DMS153 (cell line): ENCODE measurements around the gene ANXA2.

Experiments used
- DNase-seq: peaks from one replicate; lab custom pipeline; 2025; lab: John Stamatoyannopoulos, UW

The ANXA2 gene

DNA sequence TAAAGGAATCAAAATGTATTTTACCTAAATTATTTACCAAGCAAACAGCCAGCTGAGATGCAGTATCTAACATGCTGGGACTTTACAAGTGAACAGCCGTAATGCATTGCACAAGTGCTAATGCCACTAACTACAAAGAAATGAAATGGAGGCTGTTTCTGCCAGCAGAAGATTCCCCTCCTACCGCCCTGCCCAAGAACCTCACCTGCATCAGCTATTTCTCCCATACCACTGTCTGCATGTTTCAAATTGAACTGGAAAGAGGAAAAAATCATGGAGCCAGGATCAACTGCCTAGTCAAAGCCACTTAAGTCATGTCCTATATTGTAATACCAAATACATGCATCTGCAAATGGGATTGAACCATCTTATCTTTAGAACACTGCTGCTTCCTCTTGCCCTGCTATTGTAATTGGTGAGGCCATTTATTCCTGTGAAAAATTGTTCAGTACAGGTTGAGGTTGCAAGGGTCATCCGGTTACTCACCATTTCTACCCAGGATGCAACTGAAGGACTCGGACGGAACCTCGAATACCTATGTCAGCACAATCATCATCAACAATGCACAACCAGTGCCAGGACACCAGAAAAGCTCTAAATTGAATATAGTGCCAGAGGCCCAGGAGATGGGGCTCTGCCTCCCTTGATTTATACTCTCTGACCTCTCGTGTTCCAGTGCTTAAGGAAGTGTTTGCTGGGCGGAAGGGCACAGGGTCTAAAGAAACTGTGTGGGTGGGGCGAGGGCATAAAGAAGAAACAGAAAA, 27.5 kb downstream of the ANXA2 start:
- no peak for DNase-seq

DNA sequence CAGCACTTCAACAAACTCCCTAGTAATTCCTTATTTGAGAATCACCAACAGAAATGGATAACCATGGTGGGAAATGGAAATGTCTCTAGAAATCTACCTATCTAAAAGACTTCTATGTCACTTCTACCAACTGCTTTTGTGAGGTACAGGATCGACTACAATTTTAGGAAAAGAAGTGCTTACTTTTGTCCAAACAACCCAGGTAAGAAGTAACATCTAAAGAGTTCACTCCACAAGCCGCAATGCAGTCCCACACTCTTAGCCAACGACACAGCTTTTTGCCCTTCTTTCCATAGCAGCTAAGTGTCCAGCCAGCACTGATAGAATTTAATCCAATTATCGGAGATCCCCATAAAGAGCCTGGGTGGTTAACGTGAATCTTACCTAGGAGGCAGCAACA, 28.1 kb downstream of the ANXA2 start:
- no peak for DNase-seq

DNA sequence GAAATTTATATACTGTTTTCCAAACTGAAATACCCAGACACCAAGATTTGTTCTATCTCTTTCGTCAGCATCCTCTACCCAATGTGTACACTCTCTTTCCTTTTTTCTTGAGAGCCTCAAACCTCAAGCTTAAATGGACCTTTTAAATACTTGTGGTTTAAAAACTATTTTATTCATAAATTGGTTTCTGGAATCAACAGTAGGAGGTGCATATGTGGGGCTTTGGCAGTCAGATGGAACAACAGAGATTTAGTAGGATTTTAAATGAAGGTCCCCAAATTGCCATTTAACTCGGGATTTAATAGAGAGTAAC, 33.2 kb downstream of the ANXA2 start:
- DNase-seq = no peak

DNA sequence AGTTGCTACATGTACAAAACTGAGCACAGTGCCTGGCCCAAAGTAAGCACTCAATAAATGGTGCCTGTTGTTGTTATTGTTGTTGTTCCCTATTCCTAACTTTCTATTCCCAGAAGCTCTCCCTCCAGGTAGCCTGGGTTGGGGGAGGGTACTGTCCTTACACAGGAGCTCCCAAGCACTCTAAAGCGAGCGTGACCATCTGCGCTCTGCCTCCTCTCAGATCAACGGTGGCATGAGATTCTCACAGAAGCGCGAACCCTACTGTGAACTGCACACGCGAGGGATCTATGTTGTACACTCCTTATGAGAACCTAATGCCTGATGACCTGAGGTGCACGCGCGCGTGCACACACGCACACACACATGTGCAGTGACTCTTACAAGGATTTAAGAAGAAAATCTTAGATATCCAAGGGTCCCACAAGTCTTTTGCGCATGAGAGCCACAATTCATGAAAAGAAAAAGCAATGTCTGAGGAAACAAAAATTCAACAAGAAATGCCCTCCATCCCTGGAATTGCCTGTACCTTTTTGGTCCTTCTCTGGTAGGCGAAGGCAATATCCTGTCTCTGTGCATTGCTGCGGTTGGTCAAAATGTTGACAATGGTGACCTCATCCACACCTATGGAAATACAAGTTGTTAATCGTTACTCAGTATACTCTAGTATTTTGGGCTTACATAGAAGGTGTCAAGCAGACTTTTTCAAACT, 33.7 kb downstream of the ANXA2 start:
- DNase-seq = no peak

DNA sequence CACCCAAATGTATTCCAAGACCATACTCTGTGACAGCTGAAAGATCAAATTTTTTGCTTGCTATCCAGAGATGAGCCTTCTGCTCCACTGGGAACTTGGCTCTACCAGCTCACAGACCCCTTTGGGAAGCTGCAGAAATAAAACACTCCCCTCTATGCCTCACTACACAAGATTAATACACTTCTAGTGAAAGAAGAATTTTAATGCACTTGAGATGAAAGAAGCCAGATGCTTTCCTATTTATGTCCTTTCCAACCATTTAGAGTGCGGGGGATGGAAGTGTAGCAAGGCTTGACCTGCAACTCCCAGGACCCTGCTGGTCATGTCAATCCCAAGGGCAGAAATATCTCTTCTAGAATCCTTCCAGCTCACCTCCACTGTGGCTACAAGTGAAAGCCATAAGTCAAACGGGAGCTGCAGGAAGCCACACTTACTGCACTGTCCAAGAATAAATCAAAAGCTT, 34.7 kb downstream of the ANXA2 start:
- DNase-seq = no peak

DNA sequence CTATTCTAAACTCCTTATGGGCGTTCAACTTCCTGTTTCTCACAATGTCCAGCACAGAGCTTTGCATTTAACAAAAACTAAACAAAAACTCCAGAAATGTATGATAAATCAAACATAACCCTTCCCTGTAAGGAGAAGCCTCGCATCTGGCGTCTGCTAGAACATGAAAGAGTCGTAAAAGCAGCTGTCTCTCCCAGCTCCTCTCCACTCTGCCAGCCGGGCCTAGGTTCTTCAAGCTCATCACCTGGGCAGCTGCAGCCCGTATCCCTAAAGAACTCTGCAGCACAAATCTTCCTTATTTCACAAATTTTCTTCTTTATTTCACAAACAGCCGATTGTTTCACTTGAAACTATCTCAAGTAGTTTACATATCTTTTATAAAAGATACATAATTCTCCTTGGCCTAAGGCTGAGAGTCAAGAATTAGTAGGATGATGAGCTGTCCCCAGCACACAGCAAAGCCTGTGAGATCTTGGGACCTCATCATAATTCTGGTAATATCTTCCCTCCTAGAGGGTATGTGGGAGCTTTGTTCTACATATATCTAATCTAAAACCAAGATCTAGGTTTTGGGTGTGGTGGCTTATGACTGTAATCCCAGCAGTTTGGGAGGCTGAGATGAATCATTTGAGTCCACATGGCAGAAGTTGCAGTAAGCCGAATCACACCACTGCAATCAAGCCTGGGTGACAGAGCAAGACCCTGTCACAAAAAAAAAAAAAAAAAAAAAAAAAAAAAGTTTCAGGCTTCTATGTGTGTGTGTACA, 35.3 kb downstream of the ANXA2 start:
- DNase-seq = no peak

DNA sequence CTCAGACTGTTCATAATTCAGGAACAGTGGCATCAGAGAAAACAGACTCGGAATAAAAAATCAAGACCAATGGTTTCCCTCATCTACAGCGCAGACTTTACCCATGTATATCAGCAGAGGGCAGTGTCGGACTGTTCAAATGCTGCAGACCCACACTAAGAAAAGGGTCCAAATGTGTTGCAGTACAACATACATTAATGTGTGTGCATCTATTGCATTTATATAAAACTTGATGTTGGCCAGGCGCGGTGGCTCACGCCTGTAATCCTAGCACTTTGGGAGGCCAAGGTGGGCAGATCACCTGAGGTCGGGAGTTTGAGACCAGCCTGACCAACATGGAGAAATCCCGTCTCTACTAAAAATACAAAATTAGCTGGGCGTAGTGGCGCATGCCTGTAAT, 38.0 kb downstream of the ANXA2 start:
- DNase-seq = peak; percentile 45

DNA sequence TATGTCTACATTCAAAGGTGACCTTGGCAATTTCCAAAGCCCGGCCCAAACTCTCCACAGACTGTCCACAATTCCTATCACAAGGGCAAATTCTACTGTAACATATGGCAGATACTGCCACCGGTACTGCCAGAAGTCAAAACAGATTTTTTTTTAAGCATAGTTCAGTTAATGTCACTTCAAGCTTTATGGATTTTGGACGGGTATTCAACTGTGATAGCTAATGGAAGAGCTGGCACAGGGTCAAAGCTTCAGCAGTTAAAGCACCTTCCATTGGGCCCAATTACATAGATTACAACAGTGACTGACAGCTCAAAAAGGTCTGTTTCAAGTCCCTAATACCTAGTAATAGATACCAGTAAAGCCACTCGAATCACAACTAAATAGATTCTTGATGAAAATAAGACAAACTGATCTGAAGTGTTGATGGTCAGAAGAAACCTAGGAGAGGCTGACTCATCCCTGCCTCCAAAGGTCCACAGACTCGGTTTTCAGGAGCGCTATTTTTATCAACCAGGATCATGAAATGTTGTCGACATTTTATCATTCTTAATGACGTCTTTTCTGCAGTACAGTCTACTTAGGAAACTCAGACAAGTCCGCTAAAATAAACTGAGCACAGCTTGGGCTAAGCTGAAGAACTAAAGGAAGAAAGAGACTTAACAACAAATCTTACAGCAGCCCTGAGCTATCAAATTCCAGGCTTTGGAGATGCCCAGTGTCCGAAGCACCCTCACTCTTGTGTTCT, 38.7 kb downstream of the ANXA2 start:
- DNase-seq = peak; percentile 58

DNA sequence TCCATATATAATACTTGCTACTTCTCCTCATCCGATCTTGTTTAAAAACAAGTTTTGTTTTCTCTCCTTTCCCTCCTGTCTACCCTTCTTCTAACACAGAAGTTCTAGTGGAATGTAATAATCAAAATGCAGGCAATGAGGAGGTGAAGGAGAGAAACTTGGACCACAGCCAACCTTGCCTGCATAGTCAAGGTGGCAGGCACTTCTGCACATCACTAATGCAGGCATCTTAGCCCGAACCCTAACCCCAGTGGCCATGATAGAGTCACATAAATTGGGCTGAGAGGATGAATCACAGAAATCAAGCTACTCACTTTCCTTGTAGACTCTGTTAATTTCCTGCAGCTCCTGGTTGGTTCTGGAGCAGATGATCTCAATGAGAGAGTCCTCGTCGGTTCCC, 41.0 kb downstream of the ANXA2 start:
- DNase-seq = no peak

DNA sequence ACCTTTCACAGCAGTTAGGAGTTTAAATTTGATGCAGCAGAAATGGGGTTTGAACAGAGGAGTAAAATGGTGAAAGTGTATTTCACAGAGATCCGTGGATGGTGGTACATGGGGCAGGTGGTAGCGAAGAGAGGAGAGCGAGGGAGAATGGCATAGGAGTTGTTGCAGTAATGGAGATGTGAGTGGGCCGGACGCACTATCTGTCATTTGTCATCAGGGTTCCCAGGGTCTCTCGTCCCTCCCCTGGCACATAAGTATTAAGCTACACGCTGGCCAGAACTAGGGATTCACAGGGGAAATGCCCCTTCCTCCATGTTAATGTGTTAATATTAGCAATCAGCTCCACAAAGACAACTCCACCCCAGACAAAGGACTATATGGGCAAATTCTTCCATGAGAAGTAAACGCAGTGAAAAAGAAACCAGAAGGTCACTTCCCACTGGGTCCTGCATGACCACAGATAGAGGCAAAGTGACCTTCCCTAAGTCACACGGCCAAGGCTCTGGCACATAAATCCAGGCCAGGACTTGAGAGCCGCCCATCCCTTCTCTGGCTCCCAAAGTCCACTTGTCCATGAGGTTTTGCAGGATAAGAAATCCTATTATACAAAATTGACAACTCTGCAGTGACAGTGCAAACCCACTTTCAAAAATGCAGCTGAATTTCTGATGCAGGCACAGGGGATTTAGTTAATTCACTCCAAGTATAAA, 42.5 kb downstream of the ANXA2 start:
- no peak for DNase-seq

DNA sequence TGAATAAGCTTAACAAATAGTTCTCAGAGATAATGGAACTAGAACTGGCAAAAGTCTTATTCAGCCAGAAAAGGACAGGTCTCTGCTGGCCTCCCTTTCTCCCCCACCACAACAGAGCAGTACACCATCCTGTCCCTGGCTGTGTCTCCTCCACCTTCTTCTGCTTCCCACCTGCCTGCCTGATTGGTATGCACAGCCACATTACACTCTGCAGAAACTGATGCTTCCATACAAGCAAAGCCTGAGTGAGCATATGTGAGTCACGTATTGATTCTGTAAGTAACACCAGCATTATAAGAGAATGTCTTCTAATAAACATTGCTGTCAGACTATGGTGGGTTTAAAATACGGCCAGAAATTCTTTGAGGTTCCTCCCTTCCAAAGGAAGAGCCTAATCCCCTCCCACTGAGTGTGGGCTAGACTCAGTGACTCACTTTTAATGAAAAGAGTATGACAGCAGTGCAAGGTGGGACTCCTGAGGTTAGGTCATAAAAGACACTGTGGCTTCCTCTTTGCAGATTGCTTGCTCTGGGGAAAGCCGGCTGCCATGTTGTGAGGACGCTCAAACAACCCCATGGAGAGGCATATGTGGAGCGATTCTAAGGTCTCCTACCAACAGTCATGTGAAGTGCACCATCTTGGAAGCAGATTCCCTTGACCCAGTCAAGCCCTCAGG, 44.4 kb downstream of the ANXA2 start:
- no peak for DNase-seq

DNA sequence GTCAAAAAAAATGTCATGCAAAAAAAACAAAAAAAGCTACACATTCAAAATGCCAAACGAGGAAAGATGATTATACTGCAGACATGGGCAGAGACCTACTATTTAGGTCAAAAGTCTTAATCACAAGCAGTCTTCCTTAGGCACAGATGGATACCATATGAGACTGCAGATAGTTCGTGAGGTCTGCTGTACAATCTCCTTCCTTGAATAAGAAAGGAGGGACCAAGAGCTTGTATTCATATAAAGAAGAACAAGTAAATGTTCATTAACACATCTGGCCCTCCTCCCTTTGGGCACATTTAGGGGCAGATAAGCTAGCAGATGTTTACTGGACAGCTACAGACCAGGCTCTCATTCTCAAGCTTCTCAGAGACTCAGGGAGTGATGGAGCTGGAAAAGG, 45.3 kb downstream of the ANXA2 start:
- no peak for DNase-seq

DNA sequence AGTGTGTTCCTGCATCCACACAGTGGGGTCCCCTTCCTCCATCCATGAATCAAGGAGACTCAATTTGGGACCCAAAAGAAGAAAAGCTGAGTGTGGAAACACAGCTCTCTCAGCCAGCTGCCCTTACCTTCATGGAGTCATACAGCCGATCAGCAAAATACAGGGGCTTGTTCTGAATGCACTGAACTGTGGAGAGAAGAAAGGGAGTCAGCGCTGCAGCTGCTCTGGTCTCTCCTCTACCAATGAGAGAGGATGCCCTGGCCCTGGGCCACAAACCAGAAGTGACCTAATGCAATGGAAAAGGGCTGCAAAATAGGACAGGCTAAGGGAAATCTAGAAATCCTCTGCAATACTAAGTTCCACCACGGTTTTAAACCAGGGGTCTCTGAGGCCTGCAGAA, 46.7 kb downstream of the ANXA2 start:
- DNase-seq = peak; percentile 6

DNA sequence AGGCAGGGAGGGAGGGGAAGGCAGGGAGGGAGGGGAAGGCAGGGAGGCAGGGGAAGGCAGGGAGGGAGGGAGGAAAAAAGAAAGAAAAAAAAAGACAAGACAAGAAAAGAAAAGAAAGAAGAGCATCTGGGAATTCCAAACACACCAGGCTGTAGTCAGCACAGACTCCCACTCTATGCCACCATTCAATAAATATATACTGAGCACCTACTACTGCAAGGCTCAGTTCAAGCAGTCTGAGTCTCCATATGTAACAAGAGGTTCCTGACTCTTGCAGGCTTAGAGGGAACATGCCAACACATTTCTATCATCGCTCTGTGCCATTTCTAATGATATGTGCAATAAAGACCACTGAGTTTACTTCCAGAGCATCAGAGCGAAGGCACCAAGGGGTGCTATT, 47.7 kb downstream of the ANXA2 start:
- no peak for DNase-seq

DNA sequence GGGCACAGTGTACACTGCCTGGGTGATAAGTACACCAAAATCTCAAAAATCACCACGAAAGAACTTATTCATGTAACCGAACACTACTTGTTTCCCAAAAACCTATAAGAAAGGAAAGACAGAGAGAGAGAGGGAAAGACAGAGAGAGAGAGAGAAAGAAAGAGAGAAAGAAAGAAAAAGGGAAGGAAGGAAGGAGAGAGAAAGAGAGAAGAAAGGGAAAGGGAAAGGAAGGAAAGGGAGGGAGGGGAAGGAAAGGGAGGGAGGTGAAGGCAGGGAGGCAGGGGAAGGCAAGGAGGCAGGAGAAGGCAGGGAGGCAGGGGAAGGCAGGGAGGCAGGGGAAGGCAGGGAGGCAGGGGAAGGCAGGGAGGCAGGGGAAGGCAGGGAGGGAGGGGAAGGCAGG, 48.2 kb downstream of the ANXA2 start:
- no peak for DNase-seq

DNA sequence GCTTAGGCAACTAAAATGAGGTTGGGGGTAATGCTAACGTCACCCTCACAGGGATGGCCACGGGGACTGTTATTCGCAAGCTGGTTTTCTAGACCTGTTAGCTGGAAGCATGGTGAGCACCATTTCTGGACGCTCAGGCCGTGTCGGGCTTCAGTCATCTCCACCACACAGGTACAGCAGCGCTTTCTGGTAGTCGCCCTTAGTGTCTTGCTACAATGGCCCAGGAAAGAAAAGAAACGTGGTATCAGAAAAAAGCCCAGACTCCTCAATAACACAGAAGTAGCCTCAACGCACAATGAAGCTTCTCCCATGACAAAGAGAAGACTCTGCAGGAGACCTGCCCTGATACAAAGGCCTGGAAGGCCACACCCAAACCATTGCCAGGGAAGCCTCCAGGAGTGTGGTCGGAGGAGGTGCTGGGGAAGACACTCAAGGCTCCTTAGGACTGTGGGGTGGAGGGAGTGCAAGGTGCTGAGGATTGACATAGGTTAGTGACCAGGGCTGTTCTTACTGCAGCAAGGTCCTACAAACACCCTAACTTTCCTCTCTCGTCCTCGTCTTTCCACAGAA, 50.2 kb downstream of the ANXA2 start:
- DNase-seq = no peak

DNA sequence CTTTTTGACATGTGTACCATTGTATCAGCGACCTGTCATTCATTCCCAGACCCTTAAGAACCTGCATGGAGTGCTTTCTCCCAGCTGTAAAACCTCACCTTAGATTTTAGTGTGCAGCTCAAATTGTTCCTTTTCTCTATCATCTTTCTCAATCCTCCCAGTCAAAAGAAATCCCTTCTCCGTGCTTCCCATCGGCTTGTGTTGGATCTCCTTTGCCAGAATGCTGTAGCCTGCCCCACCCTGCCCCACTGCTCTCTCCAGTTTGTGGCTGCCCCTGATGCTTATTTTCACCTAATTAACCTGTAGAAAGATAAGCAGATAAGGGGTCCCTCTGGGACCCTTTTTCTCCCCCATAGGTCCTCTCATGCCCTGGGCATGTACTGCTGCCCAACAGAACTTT, 51.1 kb downstream of the ANXA2 start:
- no peak for DNase-seq

DNA sequence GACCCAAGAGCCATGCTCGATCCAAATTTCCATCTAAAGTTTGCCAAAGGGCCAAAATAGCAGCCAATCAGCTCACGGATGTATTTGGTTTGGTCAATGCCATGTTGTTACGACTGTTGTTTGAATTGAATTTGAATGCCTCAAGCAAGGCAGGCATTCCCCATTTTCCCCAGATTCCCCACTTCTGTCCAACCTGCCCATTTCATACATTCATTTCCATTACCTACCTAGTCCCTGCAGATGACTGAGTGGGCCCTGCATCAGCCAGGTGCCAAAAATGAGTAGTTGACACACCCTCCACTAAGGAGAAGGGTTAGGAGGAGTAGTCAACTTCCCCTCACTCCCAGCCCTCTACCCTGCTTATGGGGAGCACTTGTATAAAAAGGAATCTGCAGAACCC, 51.7 kb downstream of the ANXA2 start:
- DNase-seq = no peak

DNA sequence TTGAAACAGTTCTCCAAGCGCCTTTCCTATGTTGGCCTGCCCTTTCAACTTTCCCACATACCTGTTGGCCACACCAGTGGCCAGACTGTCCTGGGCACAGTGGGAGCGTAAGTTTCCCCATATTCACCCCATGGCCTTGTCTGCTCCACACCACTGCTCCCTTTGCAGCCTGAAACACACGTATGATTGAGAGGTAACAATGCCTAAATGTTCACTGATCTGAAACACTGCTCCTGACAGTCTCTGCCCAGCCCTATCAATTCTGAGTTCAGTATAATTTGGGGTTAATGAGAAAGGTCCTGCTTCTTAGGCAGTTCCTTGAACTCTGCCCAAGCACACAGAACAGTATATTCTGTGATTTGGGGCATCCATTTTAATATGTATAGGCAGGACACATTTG, 52.2 kb downstream of the ANXA2 start:
- DNase-seq = no peak

DNA sequence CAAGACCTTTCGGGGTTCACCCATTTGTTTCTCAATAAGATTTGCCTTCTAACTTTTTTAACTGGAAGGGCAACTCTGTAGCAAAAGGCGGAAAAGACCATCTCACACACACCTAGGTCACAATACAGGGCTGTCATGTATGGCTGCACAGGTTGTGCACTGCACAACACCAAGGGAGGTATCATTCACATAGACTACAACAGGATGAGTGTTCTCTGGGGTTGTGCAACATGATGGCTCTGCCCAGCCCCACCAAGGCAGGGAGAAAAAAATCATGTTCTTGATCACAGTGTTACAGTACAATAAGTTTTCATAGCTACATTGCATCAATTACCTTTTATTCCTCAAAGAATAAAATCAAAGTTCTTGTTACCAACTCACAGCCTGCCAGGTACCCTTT, 52.8 kb downstream of the ANXA2 start:
- no peak for DNase-seq

DNA sequence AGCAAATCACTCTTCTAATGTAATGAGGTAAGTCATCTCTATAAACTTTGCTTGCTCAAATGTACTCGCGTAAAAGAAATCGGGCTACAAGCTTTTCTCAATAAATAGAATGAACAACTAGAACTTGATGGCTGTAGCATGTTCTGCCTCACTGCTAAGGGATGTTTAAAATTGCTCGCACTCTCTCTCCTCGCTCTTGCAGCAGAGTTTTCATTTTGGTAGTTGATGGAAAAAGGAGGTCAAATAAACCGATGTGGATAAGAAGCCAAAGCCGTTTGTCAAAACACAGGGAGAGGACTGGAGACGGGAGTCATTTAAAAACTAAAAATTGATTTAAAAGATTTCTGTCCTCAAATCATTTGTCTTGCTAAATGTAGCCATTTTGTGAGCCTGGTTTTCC, 53.3 kb downstream of the ANXA2 start:
- no peak for DNase-seq
